Adipocyte (in vitro differentiated cells): ENCODE results near the gene MOGAT1.

Source experiments
- DNase-seq: peaks from one replicate; pipeline ENCODE4 v3.0.0-alpha.2; 2015; ENCODE audit warnings: low read depth
- H3K27me3 ChIP-seq: replicated peaks from 2 replicates; pipeline ENCODE4 v1.7.0; 2013; ENCODE audit warnings: mild to moderate bottlenecking, low read length, moderate library complexity; ENCODE audit not compliant: control insufficient read depth, insufficient read depth
- H3K36me3 ChIP-seq: 2 replicates; pipeline ENCODE4 v1.7.0; 2013; ENCODE audit warnings: low read length, mild to moderate bottlenecking, moderate library complexity; ENCODE audit not compliant: control insufficient read depth, insufficient read depth, severe bottlenecking
- H3K4me1 ChIP-seq: 2 replicates; pipeline ENCODE4 v1.7.0; 2013; ENCODE audit warnings: mild to moderate bottlenecking, low read length, moderate library complexity; ENCODE audit not compliant: control insufficient read depth, insufficient read depth
- H3K4me3 ChIP-seq: 2 replicates; pipeline ENCODE4 v1.7.0; 2013; ENCODE audit warnings: mild to moderate bottlenecking, low read length, moderate library complexity
- H3K9ac ChIP-seq: 2 replicates; pipeline ENCODE4 v1.7.0; 2013; ENCODE audit warnings: mild to moderate bottlenecking, low read length, moderate library complexity
- H3K9me3 ChIP-seq: 2 replicates; pipeline ENCODE4 v1.7.0; 2013; ENCODE audit warnings: mild to moderate bottlenecking, low read length, moderate library complexity; ENCODE audit not compliant: control insufficient read depth

MOGAT1 gene

DNA sequence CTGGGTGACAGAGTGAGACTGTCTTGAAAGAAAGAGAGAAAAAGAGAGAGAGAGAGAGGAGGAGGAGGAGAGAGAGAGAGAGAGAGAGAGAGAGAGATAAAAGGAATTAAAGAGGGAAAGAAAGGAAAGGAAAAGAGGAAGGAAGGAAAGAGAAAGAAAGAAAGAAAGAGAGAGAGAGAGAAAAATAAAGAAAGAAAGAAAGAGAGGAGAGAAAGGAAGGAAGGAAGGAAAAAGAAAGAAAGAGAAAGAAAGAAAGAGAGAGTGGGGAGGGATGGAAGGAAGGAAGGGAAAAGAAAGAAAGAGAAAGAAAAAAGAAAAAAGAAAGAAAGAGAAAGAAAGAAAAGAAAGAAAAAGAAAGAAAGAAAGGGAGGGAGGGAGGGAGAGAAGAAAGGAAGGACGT lies 29.8 kb downstream of the MOGAT1 start:
- Histone ChIP-seq H3K9me3 (no peaks in the 10 kb centered on the region), H3K9ac (no peak overlapping the region), H3K4me1 (no peaks in the 10 kb centered on the region), H3K36me3 (peaks cover 60% of the 10 kb centered on the region), H3K4me3 (no peak overlapping the region), H3K27me3 (no peaks in the 10 kb centered on the region)
- DNase-seq, result no peak

GRCh38 chr2:222701721-222702131 lies 30.3 kb downstream of the MOGAT1 start:
- no peak overlapping the region for H3K9ac ChIP-seq
- H3K4me3 ChIP-seq, result no peak overlapping the region
- no peaks in the 10 kb centered on the region for H3K27me3 ChIP-seq
- H3K9me3 ChIP-seq, result no peaks in the 10 kb centered on the region
- DNase-seq, result no peak
- H3K36me3 ChIP-seq, result peaks cover 58% of the 10 kb centered on the region
- peaks cover under 1% of the 10 kb centered on the region for H3K4me1 ChIP-seq

GRCh38 chr2:222703091-222703490 lies 31.6 kb downstream of the MOGAT1 start:
- H3K4me1 ChIP-seq, result peaks cover 12% of the 10 kb centered on the region
- H3K4me3 ChIP-seq, result no peak overlapping the region
- no peak overlapping the region for H3K9ac ChIP-seq

GRCh38 chr2:222703886-222704285 lies 32.4 kb downstream of the MOGAT1 start:
- Histone ChIP-seq H3K4me1 (peaks cover 19% of the 10 kb centered on the region), H3K4me3 (no peak overlapping the region), H3K36me3 (peaks cover 41% of the 10 kb centered on the region), H3K9me3 (no peaks in the 10 kb centered on the region), H3K27me3 (no peaks in the 10 kb centered on the region), H3K9ac (no peak overlapping the region)
- DNase-seq, result peak; percentile 81

More at GRCh38 chr2:222703091-222703490, 31.6 kb downstream of the MOGAT1 start:
- no peak for DNase-seq
- Histone ChIP-seq H3K9me3 (no peaks in the 10 kb centered on the region), H3K36me3 (peaks cover 48% of the 10 kb centered on the region), H3K27me3 (no peaks in the 10 kb centered on the region)

- H3K9ac ChIP-seq, result no peak overlapping the region
- H3K27me3 ChIP-seq, result no peaks in the 10 kb centered on the region
- no peak for DNase-seq
- no peaks in the 10 kb centered on the region for H3K9me3 ChIP-seq
- H3K4me3 ChIP-seq, result no peak overlapping the region
- peaks cover 22% of the 10 kb centered on the region for H3K4me1 ChIP-seq
- H3K36me3 ChIP-seq, result peaks cover 41% of the 10 kb centered on the region
These were observed 35.2 kb downstream of the MOGAT1 start for GRCh38 chr2:222706616-222707015.

GRCh38 chr2:222707102-222707688 lies 35.7 kb downstream of the MOGAT1 start:
- no peak for DNase-seq
- H3K4me1 ChIP-seq, result peaks cover 22% of the 10 kb centered on the region
- no peak overlapping the region for H3K4me3 ChIP-seq
- no peak overlapping the region for H3K9ac ChIP-seq
- H3K9me3 ChIP-seq, result no peaks in the 10 kb centered on the region
- H3K36me3 ChIP-seq, result peaks cover 42% of the 10 kb centered on the region
- H3K27me3 ChIP-seq, result no peaks in the 10 kb centered on the region

GRCh38 chr2:222707689-222708273 lies 36.3 kb downstream of the MOGAT1 start:
- Histone ChIP-seq H3K9ac (no peak overlapping the region), H3K4me1 (peaks cover 22% of the 10 kb centered on the region), H3K4me3 (no peak overlapping the region), H3K36me3 (peaks cover 42% of the 10 kb centered on the region), H3K9me3 (no peaks in the 10 kb centered on the region), H3K27me3 (no peaks in the 10 kb centered on the region)
- peak; percentile 32 for DNase-seq

DNA sequence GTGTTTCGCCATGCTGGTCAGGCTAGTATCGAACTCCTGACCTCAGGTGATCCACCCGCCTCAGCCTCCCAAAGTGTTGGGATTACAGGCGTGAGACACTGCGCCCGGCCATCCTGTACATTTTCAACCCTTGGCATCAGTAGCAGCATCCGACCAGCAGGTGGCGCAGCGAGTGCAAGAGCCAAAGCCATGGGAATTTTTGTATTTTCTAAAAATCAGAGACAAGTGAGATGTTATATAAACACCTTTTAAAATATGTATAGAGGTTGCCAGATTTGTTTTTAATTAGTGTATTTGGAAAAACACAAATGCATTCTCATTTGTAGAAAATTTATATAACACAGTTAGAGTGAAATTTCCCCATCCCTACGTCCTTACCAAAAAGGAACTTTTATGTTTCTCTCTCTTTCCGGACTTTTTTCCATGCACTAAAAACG lies 36.8 kb downstream of the MOGAT1 start:
- no peaks in the 10 kb centered on the region for H3K9me3 ChIP-seq
- H3K4me3 ChIP-seq, result peak overlapping the region; percentile 26
- peak; percentile 92 for DNase-seq
- peaks cover 42% of the 10 kb centered on the region for H3K36me3 ChIP-seq
- peak overlapping the region; percentile 21 for H3K9ac ChIP-seq
- H3K4me1 ChIP-seq, result peaks cover 22% of the 10 kb centered on the region
- no peaks in the 10 kb centered on the region for H3K27me3 ChIP-seq

DNA sequence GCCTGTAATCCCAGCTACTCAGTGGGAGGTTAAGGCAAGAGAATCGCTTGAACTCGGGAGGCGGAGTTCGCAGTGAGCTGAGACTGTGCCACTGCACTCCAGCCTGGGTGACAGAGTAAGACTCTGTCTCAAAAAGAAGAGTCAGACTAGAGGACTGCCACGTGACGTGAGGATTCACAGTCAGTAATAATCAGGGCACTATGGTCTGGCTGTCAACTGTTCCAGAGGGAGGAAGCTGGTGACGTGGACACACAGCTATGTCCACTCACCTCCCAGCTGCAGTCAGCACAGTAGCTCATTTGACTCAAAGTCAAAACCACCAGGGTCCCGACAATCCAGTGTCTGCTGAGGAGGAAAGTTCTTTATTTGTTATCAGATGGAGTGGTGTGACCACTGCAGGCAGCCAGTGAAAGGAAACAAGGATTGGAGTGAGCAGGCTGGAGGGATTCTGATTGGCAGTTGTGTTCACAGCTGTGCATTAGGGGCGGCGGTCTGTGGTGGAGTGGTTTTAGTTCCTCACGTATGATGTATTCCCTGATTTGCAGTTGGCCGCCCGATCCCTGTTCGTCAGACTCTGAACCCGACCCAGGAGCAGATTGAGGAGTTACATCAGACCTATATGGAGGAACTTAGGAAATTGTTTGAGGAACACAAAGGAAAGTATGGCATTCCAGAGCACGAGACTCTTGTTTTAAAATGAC lies 37.9 kb downstream of the MOGAT1 start:
- no peaks in the 10 kb centered on the region for H3K9me3 ChIP-seq
- H3K4me3 ChIP-seq, result peak overlapping the region; percentile 26
- no peaks in the 10 kb centered on the region for H3K27me3 ChIP-seq
- peaks cover 27% of the 10 kb centered on the region for H3K4me1 ChIP-seq
- peaks cover 42% of the 10 kb centered on the region for H3K36me3 ChIP-seq
- peak; percentile 85 for DNase-seq
- H3K9ac ChIP-seq, result peak overlapping the region; percentile 21

DNA sequence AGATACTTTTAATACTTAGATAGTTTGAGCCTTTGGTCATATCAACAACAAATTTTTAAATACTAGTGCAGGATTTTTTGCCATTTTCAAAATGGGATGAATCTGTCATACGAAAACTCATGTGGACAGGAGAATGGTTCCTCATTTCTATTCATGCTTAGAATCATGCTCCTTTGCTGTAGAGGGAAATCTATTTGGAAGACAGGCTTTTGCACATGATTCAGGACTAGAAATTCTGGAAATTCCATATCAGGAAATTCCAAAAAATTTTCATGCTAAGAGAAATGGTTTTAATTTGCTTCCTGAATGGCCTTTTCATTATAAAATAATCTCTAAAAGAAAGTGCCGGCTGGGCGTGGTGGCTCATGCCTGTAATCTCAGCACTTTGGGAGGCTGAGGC lies 39.3 kb downstream of the MOGAT1 start:
- peaks cover 33% of the 10 kb centered on the region for H3K4me1 ChIP-seq
- H3K4me3 ChIP-seq, result no peak overlapping the region
- no peaks in the 10 kb centered on the region for H3K27me3 ChIP-seq
- H3K36me3 ChIP-seq, result peaks cover 47% of the 10 kb centered on the region
- DNase-seq, result no peak
- no peak overlapping the region for H3K9ac ChIP-seq
- no peaks in the 10 kb centered on the region for H3K9me3 ChIP-seq

DNA sequence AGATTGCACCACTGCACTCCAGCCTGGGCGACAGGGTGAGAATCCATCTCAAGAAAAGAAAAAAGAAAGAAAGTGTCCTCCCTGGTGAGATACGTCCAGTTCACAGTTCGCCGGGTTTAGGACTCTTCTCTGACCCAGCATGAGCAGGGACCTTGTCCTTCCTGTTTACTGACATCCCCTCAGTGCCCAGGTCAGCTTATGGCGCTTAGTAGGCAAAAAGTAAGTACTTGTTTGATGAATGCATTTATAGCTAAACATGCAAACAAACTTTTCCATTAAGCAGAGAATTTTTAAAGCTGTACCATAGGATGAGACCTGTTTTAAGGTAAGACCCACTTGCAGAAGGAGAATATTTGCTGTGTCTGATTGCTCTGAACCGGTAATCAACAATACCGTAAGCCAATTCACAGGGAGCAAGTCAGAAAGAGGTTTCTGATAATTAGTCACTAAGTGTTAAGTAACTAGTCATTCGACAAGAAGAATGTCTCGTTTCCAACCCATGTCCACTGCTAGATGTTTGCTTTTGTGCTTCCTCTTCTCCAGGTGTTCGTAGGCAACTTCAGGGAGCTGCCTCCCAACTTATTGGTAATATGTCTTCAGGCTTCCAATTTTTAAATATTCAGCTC lies 40.0 kb downstream of the MOGAT1 start:
- Histone ChIP-seq H3K27me3 (no peaks in the 10 kb centered on the region), H3K4me1 (peaks cover 33% of the 10 kb centered on the region), H3K9ac (no peak overlapping the region), H3K9me3 (no peaks in the 10 kb centered on the region), H3K36me3 (peaks cover 52% of the 10 kb centered on the region), H3K4me3 (no peak overlapping the region)
- no peak for DNase-seq
